ENCODE results near the gene PCDH8. TPM values are rescaled to one million over a fixed set of nuclear protein-coding genes. Genes with fewer than 3 reads are reported as not detected.

The PCDH8 gene
- 1.1 TPM for polyA plus RNA-seq (ENCODE audit: insufficient read length)

GRCh38 chr13:52848455-52849195 is at the start of gene PCDH8:
Gene PCDH8, minus strand, starts transcription at chr13:52848640. Its CDS starts 204 bp downstream, at chr13:52848436.
- DNase-seq, result peak; percentile 22

GRCh38 chr13:52896827-52897659 is 48.6 kb upstream of the PCDH8 start:
- DNase-seq, result peak; percentile 61

GRCh38 chr13:52894413-52894812 is 46.0 kb upstream of the PCDH8 start:
- DNase-seq, result no peak

GRCh38 chr13:52892925-52893324 is 44.5 kb upstream of the PCDH8 start:
- DNase-seq, result no peak

- DNase-seq, result no peak
Measured at GRCh38 chr13:52891706-52892105, 43.3 kb upstream of the PCDH8 start.

GRCh38 chr13:52887165-52887564 is 38.7 kb upstream of the PCDH8 start:
- DNase-seq, result no peak

- no peak for DNase-seq
Measured at GRCh38 chr13:52885141-52885540, 36.7 kb upstream of the PCDH8 start.

GRCh38 chr13:52884429-52885010 is 36.1 kb upstream of the PCDH8 start:
- DNase-seq, result peak; percentile 12

- DNase-seq, result no peak
Measured at GRCh38 chr13:52882785-52883184, 34.3 kb upstream of the PCDH8 start.

- peak; percentile 29 for DNase-seq
Measured at GRCh38 chr13:52879950-52880741, 31.7 kb upstream of the PCDH8 start.

- peak; percentile 8 for DNase-seq
Measured at GRCh38 chr13:52878831-52879230, 30.4 kb upstream of the PCDH8 start.

- DNase-seq, result no peak
Measured at GRCh38 chr13:52870143-52870542, 21.7 kb upstream of the PCDH8 start.

GRCh38 chr13:52869621-52870020 is 21.2 kb upstream of the PCDH8 start:
- DNase-seq, result no peak

- DNase-seq, result no peak
Measured at GRCh38 chr13:52869050-52869449, 20.6 kb upstream of the PCDH8 start.

- no peak for DNase-seq
Measured at GRCh38 chr13:52868190-52868589, 19.8 kb upstream of the PCDH8 start.

GRCh38 chr13:52864941-52865340 is 16.5 kb upstream of the PCDH8 start:
- no peak for DNase-seq

GRCh38 chr13:52862358-52863206 is 14.1 kb upstream of the PCDH8 start:
- DNase-seq, result no peak

GRCh38 chr13:52852444-52852843 is 4.0 kb upstream of the PCDH8 start:
- DNase-seq, result no peak

GRCh38 chr13:52851137-52851962 is 2.9 kb upstream of the PCDH8 start:
- DNase-seq, result peak; percentile 48

- DNase-seq, result peak; percentile 82
Measured at GRCh38 chr13:52850396-52851136, 2.1 kb upstream of the PCDH8 start.

Measured in hindlimb muscle (tissue), 1 donor.